LNCaP clone FGC (cell line): Measurements from ENCODE around the gene SLC22A2.

ENCODE experiments used
- DNase-seq: peaks from one replicate; pipeline ENCODE4 v3.0.0-alpha.2; 2011; ENCODE audit warnings: low read depth
- H3K4me3 ChIP-seq: 2 replicates; pipeline ENCODE4 v1.5.1; 2011; ENCODE audit warnings: mild to moderate bottlenecking, low read depth, low read length, control low read depth
- TF ChIP-seq, protein P1 (sequence below): IDR thresholded peaks from 2 replicates; pipeline ENCODE4 v1.5.1; 2012; ENCODE audit warnings: mild to moderate bottlenecking; ENCODE audit not compliant: control insufficient read depth, insufficient read depth; ENCODE audit errors: extremely low read depth

The SLC22A2 gene

DNA sequence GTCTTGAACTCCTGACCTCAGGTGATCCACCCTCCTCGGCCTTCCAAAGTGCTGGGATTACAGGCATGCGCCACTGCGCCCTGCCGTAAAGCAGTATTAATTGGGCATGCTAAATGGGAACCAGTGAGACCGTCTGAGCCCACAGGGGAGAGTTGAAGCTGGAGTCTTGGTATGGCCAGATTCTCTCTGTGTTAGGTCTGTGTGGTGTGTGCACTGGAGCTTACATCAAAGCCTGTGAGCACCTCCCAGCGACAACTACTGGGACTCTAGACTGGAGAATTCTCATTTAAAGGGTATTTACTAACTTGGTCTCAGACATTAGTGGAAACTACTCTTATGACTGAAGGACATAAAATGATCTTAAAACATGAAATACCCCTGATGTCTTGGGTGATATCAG is 8.5 kb upstream of the SLC22A2 start:
- TF ChIP-seq, protein P1, sequence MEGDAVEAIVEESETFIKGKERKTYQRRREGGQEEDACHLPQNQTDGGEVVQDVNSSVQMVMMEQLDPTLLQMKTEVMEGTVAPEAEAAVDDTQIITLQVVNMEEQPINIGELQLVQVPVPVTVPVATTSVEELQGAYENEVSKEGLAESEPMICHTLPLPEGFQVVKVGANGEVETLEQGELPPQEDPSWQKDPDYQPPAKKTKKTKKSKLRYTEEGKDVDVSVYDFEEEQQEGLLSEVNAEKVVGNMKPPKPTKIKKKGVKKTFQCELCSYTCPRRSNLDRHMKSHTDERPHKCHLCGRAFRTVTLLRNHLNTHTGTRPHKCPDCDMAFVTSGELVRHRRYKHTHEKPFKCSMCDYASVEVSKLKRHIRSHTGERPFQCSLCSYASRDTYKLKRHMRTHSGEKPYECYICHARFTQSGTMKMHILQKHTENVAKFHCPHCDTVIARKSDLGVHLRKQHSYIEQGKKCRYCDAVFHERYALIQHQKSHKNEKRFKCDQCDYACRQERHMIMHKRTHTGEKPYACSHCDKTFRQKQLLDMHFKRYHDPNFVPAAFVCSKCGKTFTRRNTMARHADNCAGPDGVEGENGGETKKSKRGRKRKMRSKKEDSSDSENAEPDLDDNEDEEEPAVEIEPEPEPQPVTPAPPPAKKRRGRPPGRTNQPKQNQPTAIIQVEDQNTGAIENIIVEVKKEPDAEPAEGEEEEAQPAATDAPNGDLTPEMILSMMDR = no peak
- no peak for DNase-seq
- no peak overlapping the region for H3K4me3 ChIP-seq

DNA sequence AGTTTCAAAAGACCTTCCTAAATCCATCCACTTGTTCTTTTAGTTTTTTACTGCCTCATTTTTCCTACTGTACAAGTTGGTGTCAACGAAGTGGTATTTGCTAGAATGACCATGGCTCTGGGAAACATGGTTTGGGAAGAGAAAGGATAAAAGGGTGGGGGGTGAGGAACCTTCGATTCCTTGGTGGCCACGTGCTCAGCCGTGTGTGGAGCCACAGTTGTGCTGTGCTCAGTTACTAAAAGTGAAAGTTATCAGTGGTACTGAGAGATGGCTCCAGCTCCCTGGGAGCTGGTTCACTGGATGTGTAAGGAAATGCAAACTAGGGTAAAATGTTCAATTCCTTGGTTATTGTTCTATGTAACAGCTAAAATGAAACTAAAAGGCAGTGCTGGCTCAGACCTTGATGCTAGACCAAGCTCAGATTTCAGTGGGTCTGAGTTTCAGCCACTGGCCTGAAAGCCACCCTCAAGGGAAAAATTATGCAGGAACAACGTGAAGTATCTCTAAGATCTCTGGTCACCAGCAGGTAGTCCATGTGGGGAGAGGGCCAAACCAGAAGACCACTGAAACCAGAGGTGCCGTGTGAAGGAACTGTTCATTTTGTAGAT is 7.4 kb upstream of the SLC22A2 start:
- DNase-seq = no peak
- H3K4me3 ChIP-seq = no peak overlapping the region

DNA sequence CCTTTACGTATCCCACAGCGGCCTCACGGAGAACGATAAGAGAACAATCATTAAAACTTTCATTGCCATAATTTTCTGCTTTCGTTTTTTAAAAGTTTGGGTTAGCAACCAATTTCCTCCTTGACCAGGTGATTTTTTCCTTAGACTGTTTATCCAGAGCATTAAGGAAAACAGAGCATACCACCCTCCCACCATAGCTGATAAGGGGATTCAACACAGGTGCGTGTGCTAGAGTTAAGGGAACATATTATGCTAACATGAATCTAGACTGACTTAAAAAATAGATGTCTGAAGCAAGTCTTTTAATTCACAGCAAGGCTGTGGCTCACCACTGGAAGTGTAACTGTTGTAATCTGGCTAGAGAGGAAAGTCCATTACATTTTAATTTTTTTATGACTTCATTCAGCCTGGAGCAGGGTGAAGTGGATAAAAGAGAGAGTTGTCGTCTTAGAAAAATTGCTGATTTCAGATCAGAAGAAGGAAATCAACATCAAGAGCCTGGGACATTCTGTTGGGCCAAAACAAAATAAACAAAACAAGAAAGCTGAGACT is 5.5 kb upstream of the SLC22A2 start:
- H3K4me3 ChIP-seq = no peak overlapping the region
- DNase-seq = no peak
- TF ChIP-seq, protein P1 = no peak

More for the DNA sequence above, 7.4 kb upstream of the SLC22A2 start:
- TF ChIP-seq, protein P1 = no peak

DNA sequence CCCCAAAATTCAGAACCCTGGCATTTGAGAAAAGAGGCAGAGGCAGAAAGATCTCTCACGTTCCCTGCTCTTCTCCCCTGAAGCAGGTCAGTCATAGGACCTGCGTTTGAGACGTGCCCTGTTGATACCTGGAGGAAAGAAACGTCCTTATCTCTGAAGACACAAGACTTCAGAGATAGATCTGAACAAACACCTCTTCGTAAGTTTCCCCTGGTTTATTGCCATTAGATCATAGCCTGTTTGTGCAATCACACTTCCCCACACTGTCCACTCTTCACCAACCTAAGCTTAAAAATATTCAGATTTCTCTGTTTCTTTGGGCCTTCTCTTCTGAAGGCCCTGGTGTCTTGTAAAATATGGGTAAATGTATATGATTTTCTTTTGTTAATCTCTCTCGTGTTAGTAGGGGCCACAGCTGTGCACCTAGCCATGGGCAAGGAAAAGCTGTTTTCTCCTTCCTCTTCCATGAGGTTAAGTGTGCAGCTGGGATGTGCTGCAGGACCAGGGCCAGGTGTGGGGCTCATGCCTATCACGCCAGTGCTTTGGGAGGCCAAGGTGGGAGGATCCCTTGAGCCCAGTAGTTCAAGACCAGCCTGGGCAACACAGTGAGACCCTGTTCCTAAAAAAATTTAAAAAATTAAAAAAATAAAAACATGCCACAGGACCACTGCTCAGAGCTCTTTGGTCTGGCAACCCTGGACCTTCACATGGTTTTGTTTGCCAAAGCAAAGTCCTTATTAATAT is 4.7 kb upstream of the SLC22A2 start:
- TF ChIP-seq, protein P1 = no peak
- H3K4me3 ChIP-seq = no peak overlapping the region
- DNase-seq = no peak

DNA sequence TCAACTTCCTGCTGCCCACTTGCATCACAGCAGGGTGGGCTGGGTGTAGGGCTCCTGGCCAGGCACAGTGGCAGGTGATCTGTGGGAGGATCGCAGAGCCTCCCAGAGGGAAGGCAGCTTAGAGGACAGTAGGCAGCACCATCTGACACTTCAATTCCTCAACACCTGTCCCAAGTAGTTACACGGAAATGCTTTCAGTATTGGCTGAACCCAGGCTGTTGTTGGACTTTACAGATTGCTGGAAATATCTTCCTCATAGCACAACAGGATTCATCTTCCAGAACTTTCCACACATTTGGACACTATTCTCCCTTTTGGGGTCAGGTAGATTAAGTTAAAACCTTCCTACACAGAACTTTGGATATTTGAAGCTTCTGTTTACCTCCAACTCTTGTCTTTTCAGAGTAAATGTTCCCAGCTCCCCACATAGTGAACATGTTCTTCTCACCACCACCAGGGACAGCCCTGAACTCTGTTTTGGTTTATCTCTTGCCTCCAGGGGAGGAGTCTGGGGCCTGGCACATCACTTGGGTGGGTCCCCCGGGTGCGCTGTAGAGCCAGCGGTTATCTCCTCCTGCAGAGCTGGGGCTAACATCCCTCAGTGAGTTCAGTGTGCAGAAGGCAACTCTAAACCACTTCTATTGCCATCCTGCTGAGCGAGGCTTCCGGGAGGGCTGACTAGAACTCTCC is 3.5 kb upstream of the SLC22A2 start:
- H3K4me3 ChIP-seq = no peak overlapping the region
- DNase-seq = no peak
- TF ChIP-seq, protein P1 = no peak

DNA sequence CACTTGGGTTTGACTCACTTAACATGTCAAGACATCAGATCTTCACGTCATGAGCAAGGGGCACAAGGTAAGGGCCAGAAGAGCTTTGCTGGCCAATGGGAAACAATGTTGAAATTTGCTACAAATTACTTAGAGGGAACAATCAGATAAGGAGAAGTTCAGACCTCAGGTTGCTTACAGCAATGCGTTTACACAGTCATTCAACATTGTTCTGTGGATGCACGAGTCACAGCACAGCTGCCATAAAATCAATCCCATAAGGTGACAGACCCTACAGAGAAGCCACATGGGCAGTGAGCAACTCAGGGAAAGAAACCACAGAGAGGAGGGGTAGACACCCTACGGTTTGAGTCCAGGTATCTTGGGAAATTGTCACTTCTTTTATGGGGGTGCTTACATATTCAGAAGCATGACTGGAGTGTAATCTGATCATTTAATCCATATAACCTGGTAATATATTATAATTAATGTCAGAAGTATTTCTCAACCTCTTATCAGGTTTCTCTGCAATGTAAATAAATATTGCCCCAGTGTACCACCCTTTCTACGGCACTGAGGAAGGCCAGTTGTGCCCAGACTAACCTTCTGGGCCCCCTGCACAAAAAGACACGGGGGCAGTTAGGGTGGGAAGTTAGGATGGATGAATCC is 2.3 kb upstream of the SLC22A2 start:
- DNase-seq = no peak
- TF ChIP-seq, protein P1 = no peak
- no peak overlapping the region for H3K4me3 ChIP-seq
